IPS-NIHi11 (cell line): Measurements from ENCODE around the gene GNAL.
"Not testable (repeated sequence)": the region's sequence is repeated elsewhere in the genome, so short reads cannot be mapped to it uniquely, and the experiment has no call there.

Experiments
- DNase-seq: peaks from one replicate; pipeline ENCODE4 v3.0.0; 2012; ENCODE audit warnings: mixed read lengths, low spot score

GNAL gene

DNA sequence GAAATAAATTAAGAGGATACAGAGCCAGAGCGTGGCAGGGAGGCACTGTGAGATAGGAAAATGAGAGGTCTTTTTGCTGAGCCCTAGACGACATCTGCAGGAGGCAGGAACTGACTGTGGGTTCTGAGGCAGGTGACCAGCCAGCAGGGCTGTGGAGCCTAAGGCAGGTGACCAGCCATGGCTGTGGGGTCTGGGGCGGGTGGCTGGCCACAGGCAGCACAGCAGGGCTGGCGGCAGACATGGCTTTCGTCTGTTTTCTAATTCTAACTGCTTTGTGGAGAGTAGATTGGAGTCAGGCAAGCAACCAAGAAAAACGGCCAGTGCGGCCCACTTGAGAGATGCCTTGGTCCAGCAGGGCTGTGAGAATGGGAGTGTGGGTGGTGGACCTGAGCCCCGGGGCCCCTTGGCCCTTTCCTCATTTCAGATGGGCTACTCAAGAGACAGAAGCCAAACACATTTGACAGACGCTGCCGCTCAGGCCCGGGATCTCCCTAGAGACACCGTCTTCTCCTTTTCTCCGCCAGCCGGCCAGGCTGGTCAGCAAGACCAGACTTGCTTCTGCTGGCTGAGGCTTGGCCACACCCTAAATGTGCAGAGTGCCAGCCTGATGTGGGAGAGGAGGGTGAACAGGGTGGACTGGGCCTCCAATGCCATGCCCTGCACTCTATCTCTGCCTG is 19.7 kb upstream of the GNAL start:
- no peak for DNase-seq

DNA sequence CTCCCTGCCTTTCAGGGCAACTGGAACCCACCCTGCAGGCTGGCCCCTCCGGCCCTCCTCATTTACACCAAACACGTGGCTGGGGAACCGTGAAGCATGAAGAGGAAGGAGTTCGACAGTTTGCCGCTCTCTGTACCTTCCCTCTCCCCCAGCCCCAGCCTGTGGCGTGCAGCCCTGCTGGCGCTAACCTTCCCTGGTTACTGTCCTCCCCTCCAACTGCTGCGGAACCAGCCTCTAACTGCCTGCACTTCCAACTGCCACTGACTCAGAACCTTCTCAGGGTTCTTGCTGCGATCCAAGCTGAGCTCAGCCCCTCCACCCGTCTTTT is 19.2 kb upstream of the GNAL start:
- no peak for DNase-seq

DNA sequence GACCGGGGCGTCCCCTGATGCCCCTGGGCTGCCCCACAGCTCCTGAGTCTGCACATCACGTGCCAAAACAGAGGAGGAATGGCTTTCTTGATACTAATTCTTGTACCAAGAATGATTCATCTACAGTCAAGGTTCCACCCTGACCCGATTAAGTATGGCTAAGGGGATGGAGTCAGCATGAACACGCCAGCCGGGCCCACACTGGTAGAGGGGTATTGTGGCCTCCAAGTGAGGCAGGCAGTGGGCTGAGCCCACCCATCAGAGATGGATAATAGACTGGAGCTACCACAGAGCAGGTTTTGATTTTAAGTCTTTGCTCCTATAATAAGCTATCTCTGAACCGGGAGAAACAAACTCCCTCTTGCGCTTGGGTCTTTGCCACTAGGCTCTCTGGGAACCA is 17.9 kb upstream of the GNAL start:
- no peak for DNase-seq

DNA sequence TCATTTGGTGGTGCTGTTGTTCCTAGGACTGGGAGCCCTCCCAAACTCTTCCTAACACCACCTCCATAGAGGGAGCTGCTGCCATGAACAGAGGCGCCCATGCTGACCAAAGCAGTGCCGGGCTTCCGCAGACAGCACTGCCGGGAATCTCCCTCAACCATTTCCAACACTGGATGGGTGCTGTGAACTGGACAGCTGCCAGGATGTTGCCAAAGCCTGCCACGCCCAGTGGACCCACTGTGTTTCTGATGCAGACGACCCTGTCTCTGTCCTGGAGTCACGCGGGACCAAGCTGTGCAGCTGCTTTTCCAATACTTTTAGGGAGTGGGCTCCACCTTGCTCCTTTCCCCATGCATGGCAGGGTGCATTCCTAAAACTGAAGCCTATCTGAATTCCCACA is 16.9 kb upstream of the GNAL start:
- DNase-seq: no peak

DNA sequence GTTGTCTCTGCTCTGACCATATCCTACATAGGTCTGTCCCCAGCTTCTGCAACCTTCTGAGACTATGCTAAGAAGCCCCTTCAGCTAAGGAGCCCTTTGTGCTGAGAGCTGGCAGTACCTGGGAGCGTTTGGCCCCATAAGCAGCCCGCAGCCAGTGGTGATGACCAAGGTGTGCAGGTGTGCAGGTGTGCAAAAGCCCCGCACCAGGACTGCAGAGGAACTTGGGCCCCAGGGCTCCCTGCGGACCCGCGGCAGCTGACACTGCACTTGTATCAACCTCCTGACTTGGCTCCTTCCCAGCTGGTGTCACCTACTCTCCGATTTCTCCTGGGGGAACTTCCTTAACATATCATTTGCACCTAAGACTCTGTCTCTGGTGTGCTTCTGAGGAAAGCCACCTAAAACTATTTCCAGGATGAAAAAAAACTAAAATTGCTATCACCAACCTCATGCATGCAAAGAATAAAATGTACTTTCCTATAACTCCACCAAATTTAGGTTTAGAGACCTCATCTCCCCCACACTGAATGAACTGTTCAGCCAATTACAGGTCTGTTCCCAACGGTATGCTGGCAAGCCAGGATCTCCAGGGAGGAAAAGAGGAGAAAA is 16.1 kb upstream of the GNAL start:
- DNase-seq: no peak

DNA sequence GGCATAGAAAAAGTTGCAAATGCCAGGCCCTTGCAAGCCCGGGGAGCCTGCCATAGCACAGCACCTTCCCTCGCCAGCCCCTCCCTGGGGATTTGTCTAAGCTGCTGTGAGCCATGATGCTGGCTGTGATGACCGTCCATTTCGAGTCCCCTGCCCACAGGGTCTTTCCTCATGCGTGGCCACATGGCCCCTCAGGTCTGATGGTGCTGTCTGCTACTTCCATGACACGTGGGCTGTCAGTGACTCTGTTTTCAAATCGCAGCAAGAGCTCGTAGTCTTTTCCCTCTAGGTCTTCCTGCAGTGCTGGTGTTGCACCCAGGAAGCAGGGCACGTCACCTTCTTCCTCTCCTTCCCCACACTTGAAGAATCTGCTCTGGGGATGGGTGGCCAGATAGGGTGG is 15.5 kb upstream of the GNAL start:
- DNase-seq: no peak

DNA sequence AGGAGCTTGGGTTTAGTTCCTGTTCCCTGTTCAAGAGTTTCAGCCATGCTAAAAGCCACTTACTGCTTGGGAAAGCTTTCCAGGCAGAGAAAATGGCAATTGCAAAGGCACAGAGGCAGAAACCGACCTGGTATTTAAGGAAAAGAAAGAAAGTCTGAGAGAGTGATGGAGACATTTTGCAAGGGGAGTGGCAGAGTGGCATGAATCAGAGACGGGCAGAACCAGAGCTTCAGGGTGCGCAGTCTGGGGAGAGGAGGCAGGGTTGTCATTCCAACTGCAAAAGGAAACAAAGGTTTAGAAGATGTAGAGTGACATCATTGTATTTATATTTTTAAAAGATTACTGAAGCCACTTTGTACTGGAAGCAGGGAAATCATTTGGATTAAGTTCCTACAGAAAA is 14.9 kb upstream of the GNAL start:
- DNase-seq: no peak

DNA sequence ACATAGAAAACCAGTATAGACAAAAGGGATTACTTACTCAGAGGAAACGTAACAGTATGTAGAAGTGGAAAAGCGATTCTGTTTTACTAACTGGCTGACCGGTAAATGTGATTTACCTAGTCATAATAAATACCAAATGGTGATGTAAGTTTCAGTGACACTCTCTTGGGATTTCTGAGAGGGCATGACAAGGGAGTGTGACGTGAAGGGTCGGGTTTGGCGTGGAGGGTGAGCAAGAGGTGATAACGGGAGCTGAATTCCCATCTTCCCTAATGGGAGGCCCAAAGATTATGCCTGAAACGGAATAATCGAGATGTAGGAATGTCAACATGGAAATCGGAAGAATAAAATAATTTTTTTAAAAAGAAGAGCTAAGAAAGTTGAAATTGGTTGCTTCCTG is 12.7 kb upstream of the GNAL start:
- no peak for DNase-seq

DNA sequence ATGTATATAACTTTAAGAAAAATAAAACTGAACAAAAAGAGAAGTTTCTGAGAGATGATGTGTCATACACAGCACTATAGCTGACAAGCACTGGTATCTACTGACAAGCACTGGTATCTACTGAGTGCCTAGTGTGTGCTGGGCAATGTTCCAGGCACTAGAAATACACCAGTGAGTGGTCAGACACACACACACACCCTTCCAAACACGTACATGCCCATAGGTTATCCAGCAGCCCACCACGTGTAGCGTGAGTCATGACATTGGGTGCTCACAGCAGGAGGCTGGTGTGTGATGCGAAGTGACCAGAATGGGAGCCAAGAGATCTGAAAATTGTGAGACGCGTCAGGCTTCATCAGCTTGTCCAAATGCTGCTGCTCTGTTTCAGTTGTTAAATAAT is 12.2 kb upstream of the GNAL start:
- DNase-seq: no peak

DNA sequence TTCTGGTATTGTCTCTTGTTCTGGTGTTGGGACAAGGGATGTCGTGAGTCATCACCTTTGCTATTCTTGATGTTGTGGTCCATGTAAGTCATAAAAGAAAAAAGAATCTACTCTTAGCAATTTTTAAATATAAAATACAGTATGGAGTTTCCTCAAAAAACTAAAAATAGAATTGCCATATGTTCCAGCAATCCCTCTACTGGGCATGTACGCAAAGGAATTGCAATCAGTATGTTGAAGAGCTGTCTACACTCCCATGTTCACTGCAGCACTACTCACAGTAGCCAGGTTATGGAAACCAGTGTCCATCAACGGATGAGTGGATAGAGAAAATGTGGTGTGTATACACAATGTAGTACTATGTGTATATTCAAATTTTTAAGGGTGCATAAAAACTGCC is 10.9 kb upstream of the GNAL start:
- DNase-seq: no peak

DNA sequence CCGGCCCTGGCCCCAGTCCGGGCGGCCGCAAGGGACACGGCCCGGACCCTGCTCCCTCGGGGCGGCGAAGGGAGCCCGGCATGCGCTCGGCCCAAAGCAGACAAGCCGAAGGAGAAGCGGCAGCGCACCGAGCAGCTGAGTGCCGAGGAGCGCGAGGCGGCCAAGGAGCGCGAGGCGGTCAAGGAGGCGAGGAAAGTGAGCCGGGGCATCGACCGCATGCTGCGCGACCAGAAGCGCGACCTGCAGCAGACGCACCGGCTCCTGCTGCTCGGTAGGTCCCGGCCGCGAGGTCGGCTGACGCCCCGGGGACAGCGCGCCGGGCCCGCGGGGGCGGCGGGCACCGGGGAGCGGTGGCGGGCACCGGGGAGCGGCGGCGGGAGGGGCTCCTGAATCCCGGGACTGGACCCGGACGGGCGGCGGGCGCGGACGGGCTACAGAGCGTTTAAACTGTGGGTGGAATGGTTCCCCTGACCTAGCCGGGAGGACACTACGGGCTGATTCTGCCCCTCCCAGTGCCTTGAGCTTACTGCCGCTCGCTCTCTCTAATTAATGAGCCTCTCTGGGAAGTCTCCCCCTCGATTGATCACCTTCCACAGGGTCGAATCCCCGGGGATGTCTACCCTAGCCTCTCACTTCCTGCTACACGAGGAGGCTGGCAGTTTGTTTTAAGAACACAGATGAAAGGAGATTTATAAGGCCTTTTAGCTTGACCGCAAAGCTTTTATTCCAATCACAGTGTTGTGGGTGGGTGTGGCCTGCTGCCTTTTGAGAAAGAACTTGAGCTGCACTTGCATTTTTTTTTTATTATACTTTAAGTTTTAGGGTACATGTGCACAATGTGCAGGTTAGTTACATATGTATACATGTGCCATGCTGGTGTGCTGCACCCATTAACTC is 853 bp downstream of the GNAL start:
- peak; percentile 76 for DNase-seq

DNA sequence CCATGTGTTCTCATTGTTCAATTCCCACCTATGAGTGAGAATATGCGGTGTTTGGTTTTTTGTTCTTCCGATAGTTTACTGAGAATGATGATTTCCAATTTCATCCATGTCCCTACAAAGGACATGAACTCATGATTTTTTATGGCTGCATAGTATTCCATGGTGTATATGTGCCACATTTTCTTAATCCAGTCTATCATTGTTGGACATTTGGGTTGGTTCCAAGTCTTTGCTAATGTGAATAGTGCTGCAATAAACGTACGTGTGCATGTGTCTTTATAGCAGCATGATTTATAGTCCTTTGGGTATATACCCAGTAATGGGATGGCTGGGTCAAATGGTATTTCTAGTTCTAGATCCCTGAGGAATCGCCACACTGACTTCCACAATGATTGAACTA is 1.6 kb downstream of the GNAL start:
- not testable (repeated sequence) for DNase-seq

DNA sequence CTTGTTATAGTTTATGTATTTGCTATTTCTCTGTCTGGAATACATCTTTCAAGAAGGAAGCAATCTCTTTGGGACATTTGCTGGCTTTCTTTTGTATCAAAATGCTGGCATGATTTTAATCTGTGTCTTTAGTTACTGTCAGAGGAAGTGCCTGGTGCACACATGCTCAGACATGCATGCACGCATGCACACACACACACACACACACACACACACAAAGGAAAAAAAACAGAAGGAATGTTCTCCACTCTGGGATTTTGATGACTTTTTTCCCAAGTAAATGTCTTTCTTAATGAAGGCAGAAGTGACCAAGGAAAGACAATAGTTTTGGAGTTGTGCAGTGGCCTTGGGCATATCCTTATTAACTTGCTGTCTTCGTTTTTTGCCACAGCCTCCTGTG is 6.7 kb downstream of the GNAL start:
- no peak for DNase-seq

DNA sequence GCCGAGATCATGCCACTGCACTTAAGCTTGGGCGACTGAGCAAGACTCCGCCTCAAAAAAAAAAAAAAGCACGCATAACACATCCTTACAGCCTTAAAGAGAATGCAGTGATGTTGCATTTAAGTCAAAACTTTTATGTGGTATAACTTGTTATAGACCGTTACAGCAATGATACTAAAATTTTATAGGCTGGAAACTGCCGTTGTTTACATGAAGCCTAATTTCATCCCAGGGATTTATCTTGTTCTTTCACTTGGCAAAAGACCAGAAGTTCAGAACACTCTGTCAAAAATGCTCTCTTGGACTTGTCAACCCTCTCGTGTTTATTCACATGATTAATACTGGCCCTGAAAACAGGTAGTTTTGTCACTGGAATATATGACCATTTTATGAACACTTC is 7.4 kb downstream of the GNAL start:
- no peak for DNase-seq

DNA sequence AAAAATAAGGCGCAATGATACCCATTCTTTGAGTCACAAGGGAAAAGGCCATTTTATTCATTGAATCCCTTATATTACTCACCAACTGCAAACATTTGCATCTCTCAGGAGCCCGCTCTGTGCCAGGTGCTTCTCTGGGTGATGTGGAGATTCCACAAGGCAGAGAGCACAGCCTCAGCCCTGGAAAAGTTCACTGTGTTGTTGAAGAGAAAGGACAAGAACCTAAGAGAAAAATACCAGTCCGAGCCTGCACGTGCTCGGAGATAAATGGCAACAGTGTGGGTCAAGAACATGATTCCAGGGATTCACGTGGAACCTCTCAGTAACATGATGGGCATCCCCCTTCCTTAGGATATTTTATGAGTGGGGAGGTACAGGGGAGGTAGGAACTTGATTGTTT is 11.8 kb downstream of the GNAL start:
- no peak for DNase-seq

DNA sequence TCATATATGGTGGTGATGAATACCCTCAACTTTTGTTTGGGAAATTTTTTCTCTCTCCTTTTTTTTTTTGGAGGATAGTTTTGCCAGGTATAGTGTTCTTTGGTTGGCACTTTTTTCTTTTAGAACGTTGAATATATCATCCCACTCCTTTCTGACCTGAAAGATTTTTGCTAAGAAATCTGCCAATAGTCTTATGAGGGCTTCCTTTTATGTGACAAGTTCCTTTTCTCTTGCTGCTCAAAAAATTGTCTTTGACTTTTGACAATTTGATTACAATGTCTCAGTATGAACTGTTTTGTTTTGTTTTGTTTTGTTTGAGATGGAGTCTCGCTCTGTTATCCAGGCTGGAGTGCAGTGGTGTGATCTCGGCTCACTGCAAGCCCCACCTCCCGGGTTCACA is 21.5 kb downstream of the GNAL start:
- DNase-seq: no peak

DNA sequence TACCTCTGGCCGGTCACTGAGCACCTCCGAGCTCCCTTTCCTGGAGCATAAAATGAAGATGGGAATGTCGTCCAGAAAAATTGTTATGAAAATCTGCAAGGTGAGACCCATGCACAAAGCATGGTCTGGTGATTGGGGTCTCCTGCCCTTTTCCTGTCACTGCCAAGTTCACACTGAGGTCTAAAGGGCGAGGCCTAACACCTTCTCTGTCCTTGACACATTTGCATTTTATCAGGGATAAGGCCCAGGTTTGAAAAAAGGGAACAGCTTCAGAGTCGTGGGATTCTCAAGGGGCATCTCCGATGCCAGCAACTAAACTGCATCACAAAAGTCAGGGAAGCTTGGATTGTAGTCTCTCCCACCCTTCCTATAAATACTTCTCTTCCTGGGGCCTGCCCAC is 24.7 kb downstream of the GNAL start:
- DNase-seq: no peak

DNA sequence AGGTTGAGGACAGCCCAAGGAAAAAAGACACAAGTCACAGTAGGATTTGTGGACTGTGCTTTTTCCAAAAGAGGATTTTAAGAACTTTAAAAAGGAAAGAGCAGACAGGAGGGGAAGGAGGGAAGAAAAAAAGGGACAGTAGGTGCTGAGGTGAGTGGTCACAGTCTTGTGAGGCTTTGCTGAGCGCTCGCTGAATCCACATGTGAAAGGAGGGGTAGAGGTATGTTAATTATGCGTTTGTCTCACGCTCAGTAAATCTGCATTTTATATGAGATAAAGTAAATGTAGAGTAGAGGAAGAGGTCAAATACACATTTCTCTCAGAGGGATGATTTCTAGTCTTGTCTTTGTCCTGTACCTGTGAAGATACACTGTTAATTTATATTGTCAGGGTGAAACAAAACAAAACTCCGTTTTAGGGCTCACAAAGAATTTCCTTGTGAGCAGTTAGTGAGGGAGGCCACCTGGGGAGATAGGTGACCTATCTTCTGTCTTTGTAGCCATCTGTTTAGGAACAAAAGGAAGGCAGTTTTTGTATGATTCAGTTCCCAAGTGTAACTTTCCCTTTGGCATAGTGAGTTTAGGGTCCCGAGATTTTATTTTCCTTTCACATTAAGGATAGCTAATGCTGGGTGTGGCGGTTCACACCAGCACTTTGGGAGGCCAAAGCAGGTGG is 25.3 kb downstream of the GNAL start:
- DNase-seq: no peak

DNA sequence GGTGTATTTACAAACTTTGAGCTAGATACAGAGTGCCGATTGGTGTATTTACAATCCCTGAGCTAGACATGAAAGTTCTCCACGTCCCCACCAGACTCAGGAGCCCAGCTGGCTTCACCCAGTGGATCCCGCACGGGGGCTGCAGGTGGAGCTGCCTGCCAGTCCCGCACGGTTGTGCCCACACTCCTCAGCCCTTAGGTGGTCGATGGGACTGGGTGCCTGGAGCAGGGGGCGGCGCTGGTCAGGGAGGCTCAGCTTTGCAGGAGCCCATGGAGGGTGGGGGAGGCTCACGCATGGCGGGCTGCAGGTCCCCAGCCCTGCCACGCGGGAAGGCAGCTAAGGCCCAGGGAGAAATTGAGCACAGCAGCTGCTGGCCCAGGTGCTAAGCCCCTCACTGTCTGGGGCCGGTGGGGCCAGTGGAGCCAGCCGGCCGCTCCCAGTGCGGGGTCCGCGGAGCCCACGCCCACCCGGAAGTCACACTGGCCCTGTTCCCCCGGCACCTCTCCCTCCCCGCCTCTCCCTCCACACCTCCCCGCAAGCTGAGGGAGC is 27.8 kb downstream of the GNAL start:
- DNase-seq: not testable (repeated sequence)

DNA sequence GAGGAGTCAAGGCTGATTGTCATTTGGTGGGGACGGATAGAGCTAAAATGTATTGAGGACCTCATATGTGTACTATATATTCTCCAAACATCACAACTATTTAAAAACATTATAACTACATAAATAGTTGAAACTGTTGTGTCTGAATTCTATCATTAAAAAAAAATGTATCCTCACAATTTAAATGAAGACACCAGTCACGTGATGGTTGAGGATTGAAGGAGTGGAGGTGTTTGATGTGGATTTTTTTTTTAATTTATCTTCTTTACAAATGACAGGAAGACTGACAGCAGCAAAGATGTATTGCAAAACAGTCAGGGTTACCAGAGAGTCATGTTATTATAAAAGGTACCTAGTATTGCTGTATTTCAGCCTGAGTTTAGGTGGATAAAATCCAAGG is 30.0 kb downstream of the GNAL start:
- no peak for DNase-seq

DNA sequence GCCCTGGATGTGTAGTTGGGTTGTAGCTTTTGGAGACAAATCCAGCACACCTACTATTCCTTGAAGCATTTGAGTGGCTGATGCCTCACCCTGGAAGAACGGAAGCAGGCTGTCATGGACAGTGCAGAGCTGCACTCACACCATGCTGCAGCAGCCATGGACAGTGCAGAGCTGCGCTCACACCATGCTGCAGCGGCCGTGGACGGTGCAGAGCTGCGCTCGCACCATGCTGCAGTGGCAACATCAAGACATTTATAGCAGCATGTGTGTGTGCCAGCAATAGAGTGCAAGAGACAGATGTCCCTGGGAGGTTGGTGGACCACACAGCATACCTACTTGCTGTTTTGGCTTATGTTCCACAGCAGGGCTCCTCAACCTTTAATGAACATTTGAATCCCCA is 30.6 kb downstream of the GNAL start:
- no peak for DNase-seq

DNA sequence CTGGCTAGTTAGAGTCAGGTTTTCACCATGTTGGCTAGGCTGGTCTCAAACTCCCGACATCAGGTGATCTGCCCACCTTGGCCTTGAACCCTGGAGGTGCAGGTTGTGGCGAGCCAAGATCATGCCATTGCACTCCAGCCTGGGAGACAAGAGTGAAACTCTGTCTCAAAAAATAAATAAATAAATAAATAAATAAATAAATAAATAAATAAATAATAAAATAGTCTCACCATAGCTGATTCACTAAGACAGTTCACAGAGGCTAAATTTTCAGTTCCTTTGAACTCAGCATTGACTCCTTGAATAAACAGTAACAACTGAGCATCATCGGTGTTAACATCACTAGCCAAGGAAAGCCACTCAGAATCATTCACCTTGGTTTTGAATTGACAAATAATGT is 32.7 kb downstream of the GNAL start:
- DNase-seq: no peak

DNA sequence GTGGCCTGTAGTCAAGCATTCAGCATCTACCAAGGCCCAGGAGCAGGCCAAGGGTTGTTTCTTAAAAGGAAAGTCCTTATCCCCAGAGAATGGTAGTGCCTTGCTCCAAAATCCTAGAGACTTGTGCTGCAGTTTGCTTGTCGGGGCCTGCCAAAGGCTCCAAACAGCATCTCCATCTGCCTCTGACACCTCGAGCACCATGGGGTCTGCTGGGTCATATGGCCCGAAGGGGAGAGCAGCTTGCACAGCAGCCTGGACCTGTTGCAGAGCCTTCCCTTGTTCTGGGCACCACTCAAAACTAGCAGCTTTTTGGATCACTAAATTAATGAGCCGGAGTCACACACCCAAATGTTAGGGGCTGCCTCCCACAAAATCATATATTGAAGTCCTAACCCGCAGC is 35.7 kb downstream of the GNAL start:
- no peak for DNase-seq
